LNCAP (cell line): ENCODE data around the gene NCEH1.

Experiments
- TF ChIP-seq, protein P1 (sequence below): fragments of 450-650 bp; IDR thresholded peaks from 2 replicates; pipeline ENCODE4 v1.5.1; 2017; ENCODE audit warnings: mild to moderate bottlenecking

Gene NCEH1

DNA sequence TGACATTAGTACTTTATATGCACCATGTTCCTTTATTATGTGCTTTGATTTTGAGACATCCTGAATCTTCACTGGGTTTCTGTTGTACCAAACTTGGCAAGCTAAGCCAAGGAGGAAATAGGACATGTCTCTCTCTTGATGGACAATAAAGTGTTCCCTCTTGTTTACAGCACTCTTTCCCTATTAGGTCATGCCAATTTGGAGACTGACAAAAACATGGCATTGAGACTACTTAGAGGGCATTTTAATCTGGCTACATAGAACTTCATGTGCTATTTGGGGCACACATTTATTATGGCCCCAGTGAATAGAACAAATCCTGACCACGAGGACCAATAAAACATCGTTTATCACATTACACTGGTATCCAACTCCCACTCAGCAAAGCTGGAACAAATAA is 102.3 kb downstream of the NCEH1 start:
- TF ChIP-seq, protein P1, sequence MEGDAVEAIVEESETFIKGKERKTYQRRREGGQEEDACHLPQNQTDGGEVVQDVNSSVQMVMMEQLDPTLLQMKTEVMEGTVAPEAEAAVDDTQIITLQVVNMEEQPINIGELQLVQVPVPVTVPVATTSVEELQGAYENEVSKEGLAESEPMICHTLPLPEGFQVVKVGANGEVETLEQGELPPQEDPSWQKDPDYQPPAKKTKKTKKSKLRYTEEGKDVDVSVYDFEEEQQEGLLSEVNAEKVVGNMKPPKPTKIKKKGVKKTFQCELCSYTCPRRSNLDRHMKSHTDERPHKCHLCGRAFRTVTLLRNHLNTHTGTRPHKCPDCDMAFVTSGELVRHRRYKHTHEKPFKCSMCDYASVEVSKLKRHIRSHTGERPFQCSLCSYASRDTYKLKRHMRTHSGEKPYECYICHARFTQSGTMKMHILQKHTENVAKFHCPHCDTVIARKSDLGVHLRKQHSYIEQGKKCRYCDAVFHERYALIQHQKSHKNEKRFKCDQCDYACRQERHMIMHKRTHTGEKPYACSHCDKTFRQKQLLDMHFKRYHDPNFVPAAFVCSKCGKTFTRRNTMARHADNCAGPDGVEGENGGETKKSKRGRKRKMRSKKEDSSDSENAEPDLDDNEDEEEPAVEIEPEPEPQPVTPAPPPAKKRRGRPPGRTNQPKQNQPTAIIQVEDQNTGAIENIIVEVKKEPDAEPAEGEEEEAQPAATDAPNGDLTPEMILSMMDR = no peak

DNA sequence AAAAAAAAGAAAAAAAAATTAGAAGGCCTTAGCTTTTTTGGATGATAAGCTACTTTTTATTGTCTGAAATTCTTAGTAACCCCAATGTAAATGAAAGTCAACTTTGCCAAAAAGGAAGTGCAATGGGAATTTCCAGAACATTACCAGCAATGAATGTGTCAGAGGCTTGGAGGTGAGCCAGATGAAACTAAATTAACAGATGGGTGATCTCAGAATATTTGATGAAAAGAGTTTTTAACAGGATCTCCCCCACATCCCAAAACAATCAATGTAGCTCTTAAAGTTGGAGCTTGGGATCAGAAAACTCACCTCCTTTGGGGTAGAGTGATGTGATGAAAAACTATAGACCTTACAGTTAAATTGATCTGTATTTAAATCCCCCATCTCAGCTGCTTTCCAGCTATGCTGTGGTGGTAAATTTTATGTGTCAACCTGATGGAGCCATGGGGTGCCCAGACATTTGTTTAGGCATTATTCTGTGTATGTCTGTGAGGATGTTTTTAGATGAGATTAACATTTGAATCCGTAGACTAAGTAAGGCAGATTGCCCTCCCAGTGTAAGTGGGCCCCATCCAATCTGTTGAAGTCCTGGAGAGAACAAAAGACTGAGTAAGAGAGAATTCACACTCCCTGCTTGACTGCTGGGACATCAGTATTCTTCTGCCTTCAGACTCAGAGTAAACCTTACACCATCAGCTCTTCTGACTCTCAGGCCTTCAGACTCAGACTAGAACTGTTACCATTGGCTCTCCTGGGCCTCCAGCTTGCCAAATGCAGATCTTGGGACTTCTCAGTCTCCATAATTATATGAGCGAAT is 103.4 kb downstream of the NCEH1 start:
- TF ChIP-seq, protein P1 = no peak

GRCh38 chr3:172606021-172606420 is 104.8 kb downstream of the NCEH1 start:
- TF ChIP-seq, protein P1 = no peak

- TF ChIP-seq, protein P1 = no peak
Measured at GRCh38 chr3:172604895-172605646, 105.8 kb downstream of the NCEH1 start.

GRCh38 chr3:172601066-172601832 is 109.6 kb downstream of the NCEH1 start:
- TF ChIP-seq, protein P1 = no peak

GRCh38 chr3:172600644-172601065 is 110.2 kb downstream of the NCEH1 start:
- TF ChIP-seq, protein P1 = no peak

GRCh38 chr3:172598904-172599303 is 112.0 kb downstream of the NCEH1 start:
- TF ChIP-seq, protein P1 = no peak
